BE2C (cell line): ENCODE data around the gene AGK.

Experiments
- DNase-seq: peaks from one replicate; pipeline ENCODE4 v3.0.0-alpha.2; 2020
- H3K27me3 ChIP-seq: fragments of 250-450 bp; sonication (Bioruptor Pico); 2 replicates; pipeline ENCODE4 v1.5.1; 2020; ENCODE audit warnings: mild to moderate bottlenecking
- H3K36me3 ChIP-seq: fragments of 250-450 bp; sonication (Bioruptor Pico); 2 replicates; pipeline ENCODE4 v1.5.1; 2020; ENCODE audit warnings: mild to moderate bottlenecking
- H3K4me1 ChIP-seq: fragments of 250-450 bp; sonication (Bioruptor Pico); 2 replicates; pipeline ENCODE4 v1.5.1; 2020
- H3K4me3 ChIP-seq: 2 replicates; pipeline ENCODE4 v1.5.1; 2011; ENCODE audit warnings: low read depth, low read length
- H3K9me3 ChIP-seq: fragments of 250-450 bp; sonication (Bioruptor Pico); 2 replicates; pipeline ENCODE4 v1.5.1; 2020
- TF ChIP-seq, protein P1 (sequence below): IDR thresholded peaks from 2 replicates; pipeline ENCODE4 v1.5.1; 2012; ENCODE audit warnings: mild to moderate bottlenecking, low read depth, low read length

The AGK gene

DNA sequence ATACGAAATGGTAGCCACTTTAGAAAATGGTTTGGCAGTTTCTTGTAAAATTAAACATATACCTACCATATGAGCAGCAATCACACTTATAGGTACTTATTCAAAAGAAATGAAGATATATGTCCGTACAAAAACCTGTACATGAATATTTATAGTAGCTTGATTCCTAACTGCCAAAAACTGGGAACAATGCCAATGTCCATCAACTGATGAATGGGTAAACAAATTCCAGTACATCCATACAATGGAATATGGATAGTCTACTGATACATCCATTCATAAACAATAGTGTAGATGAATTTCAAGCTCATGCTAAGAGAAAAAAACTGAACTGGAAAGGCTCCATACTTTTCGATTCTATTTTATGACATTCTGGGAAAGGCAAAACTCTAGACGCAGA is 68.5 kb downstream of the AGK start:
- Histone ChIP-seq H3K27me3 (no peaks in the 10 kb centered on the region), H3K4me1 (no peaks in the 10 kb centered on the region), H3K9me3 (no peaks in the 10 kb centered on the region), H3K36me3 (peaks cover 19% of the 10 kb centered on the region), H3K4me3 (no peak overlapping the region)
- DNase-seq, result no peak
- TF ChIP-seq, protein P1, sequence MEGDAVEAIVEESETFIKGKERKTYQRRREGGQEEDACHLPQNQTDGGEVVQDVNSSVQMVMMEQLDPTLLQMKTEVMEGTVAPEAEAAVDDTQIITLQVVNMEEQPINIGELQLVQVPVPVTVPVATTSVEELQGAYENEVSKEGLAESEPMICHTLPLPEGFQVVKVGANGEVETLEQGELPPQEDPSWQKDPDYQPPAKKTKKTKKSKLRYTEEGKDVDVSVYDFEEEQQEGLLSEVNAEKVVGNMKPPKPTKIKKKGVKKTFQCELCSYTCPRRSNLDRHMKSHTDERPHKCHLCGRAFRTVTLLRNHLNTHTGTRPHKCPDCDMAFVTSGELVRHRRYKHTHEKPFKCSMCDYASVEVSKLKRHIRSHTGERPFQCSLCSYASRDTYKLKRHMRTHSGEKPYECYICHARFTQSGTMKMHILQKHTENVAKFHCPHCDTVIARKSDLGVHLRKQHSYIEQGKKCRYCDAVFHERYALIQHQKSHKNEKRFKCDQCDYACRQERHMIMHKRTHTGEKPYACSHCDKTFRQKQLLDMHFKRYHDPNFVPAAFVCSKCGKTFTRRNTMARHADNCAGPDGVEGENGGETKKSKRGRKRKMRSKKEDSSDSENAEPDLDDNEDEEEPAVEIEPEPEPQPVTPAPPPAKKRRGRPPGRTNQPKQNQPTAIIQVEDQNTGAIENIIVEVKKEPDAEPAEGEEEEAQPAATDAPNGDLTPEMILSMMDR, result no peak

DNA sequence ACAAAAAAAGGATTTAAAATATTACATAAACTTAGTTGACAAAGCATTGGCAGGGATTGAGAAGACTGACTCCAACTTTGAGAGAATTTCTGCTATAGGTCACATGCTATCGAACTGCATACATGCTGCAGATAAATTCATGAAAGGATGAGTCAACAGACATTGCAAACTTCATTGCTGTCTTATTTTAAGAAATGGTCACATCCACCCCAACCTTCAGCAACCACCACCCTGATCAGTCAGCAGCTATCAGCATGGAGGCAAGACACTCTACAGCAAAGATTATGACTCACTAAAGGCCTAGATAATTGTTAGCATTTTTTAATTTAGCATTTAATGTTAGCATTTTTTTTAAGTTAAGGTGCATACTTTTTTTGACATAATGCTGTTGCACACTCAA is 73.6 kb downstream of the AGK start:
- DNase-seq, result no peak
- Histone ChIP-seq H3K4me1 (no peaks in the 10 kb centered on the region), H3K27me3 (no peaks in the 10 kb centered on the region), H3K36me3 (peaks cover 20% of the 10 kb centered on the region), H3K4me3 (no peak overlapping the region), H3K9me3 (no peaks in the 10 kb centered on the region)
- TF ChIP-seq, protein P1, result no peak

DNA sequence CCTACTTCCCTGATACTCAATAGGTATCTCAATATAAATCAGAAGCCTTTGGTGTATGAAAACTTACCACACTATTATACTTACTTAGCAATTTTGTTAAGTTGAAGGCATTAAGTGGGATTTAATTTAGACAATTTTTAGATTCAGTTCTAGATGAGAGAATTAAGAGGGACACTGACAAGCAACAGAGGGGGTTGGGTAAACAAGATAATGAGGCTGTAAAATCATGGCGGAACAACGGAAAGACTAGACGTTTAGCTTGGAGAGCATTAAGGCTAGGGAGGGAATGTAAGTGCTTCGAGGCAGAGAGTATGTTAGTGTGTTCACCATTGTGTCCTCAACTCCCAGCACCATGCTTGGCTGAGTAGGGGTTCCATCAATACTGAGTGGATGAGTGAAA is 79.4 kb downstream of the AGK start:
- H3K4me1 ChIP-seq, result no peaks in the 10 kb centered on the region
- no peak overlapping the region for H3K4me3 ChIP-seq
- TF ChIP-seq, protein P1, result no peak
- H3K27me3 ChIP-seq, result no peaks in the 10 kb centered on the region
- no peaks in the 10 kb centered on the region; the same call in 1 of the 2 replicates for H3K36me3 ChIP-seq
- no peak for DNase-seq
- no peaks in the 10 kb centered on the region for H3K9me3 ChIP-seq

DNA sequence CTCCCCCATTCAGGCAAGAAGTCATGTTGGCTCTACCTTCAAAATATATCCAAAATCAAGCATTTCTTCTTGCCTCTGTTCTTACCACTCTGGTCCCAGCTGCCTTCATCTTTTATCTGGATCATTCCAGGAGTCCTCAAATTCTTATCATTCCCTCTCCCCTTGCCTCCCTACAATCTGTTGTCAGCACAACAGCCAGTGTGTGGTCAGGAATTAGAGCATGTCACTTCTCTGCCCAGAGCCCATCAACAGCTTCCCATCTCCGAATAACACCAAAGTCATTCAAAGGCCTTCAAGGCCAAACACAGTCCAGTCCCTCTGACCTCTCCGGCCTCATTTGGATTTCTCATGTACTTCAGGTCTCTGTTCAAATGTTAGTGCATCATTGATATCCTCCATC is 80.3 kb downstream of the AGK start:
- H3K4me3 ChIP-seq, result no peak overlapping the region
- no peaks in the 10 kb centered on the region for H3K27me3 ChIP-seq
- TF ChIP-seq, protein P1, result no peak
- H3K4me1 ChIP-seq, result no peaks in the 10 kb centered on the region
- H3K36me3 ChIP-seq, result no peaks in the 10 kb centered on the region; the same call in 1 of the 2 replicates
- H3K9me3 ChIP-seq, result no peaks in the 10 kb centered on the region
- no peak for DNase-seq

DNA sequence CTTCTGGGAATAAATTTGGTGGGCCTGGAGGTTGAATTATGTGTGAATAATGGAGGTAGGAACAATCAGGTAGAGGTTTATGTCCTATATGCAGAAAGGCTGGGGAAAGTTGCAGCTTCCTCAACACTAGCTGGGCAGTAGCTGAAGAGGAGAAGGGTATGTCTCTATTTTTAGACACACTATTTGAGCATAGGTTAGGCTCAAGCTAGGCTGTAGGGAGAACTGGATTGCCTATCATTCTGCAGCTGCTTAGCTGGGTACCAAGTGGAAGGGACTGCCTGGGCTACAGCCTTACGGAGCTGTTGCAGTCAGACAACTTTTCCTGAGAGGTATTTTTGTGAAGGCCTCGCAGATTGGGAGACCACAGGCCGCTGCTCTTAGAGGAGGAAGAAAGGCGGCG is 82.9 kb downstream of the AGK start:
- TF ChIP-seq, protein P1, result no peak
- DNase-seq, result no peak
- no peaks in the 10 kb centered on the region; the same call in none of the 2 replicates for H3K36me3 ChIP-seq
- H3K4me3 ChIP-seq, result no peak overlapping the region
- no peaks in the 10 kb centered on the region for H3K9me3 ChIP-seq
- no peaks in the 10 kb centered on the region for H3K27me3 ChIP-seq
- H3K4me1 ChIP-seq, result no peaks in the 10 kb centered on the region

DNA sequence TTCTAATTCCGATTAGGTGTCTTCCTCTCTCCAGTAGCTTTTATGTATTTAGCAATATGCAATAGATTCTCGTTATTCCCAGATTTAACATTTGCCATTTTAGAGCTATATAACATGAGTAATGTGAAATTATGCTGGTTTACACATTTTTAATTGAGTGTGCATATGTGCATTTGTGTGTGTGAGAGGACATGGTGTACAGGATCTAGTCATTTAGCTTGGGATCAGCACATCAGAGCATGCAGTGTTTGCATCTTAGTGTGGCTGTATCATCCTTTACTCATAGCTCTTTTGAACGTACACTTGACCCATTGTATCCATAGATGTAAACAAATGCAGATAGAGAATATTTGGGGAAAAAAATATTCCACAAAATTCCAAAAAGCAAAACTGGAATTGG is 84.8 kb downstream of the AGK start:
- no peaks in the 10 kb centered on the region for H3K9me3 ChIP-seq
- H3K4me3 ChIP-seq, result no peak overlapping the region
- no peaks in the 10 kb centered on the region; the same call in 1 of the 2 replicates for H3K36me3 ChIP-seq
- H3K4me1 ChIP-seq, result no peaks in the 10 kb centered on the region
- TF ChIP-seq, protein P1, result no peak
- no peaks in the 10 kb centered on the region for H3K27me3 ChIP-seq
- DNase-seq, result no peak
